Breast epithelium (tissue), 4 donors: ENCODE results near the gene CMSS1. TPM values are rescaled to one million over a fixed set of nuclear protein-coding genes. Genes with fewer than 3 reads are reported as not detected.

Experiments
- DNase-seq, 2 donors: peaks; one replicate each; pipeline ENCODE4 v3.0.0-alpha.2; 2019; ENCODE audit warnings: low spot score in 2 of 2
- H3K27ac ChIP-seq, 2 donors: fragments of 200-600 bp; sonication (generic) in 1 of 2; one replicate each; pipeline ENCODE4 v1.5.1; 2016 to 2019; ENCODE audit warnings: mild to moderate bottlenecking in 1 of 2
- H3K27me3 ChIP-seq, 2 donors: fragments of 200-600 bp; sonication (generic) in 1 of 2; one replicate each; pipeline versions ENCODE4 v1.5.1 to v1.6.0; 2017 to 2019; ENCODE audit warnings: control low read depth in 1 of 2, mild to moderate bottlenecking in 1 of 2
- H3K36me3 ChIP-seq: fragments of 200-600 bp; one replicate; pipeline ENCODE4 v1.5.1; 2019
- H3K4me1 ChIP-seq, 2 donors: fragments of 200-600 bp; sonication (generic); one replicate each; pipeline ENCODE4 v1.5.1; 2016 to 2019; ENCODE audit warnings: control low read depth in 1 of 2
- H3K4me3 ChIP-seq, 3 donors: fragments of 200-600 bp; sonication (generic); 1 replicate in 2 of 3; 2 replicates in 1 of 3; pipeline ENCODE4 v1.5.1; 2016 to 2019; ENCODE audit warnings: mild to moderate bottlenecking in 3 of 3, moderate library complexity in 2 of 3
- H3K9me3 ChIP-seq, 2 donors: fragments of 200-600 bp; sonication (generic) in 1 of 2; one replicate each; pipeline ENCODE4 v1.5.1; 2016 to 2019; ENCODE audit warnings: control low read depth in 1 of 2
- CTCF ChIP-seq, 3 donors: fragments of 450-650 bp; IDR thresholded peaks; one replicate each; pipeline ENCODE4 v1.5.1; 2016 to 2017; ENCODE audit warnings: antibody characterized with exemption in 3 of 3, mild to moderate bottlenecking in 3 of 3, moderate library complexity in 3 of 3
- POLR2A ChIP-seq: fragments of 450-650 bp; IDR thresholded peaks from one replicate; pipeline ENCODE4 v1.6.1; 2016; ENCODE audit warnings: antibody characterized with exemption, mild to moderate bottlenecking, moderate library complexity
- POLR2AphosphoS5 ChIP-seq, 3 donors: sonication (generic); formaldehyde crosslinking; IDR thresholded peaks; one replicate each; pipeline ENCODE4 v1.6.1; 2017; ENCODE audit warnings: antibody characterized with exemption in 3 of 3
- intact Hi-C: fragments of 100-400 bp; cut with DNase I; formaldehyde crosslinking; loops from one replicate; pipeline ENCODE4 v1.15.1; 2023; ENCODE audit warnings: low total_unique reads
- total RNA-seq, 3 donors: library from RNA; depleted of rRNA; stranded (reverse); fragments of >200 nt; gene quantifications; one replicate each; pipeline ENCODE4 v1.1.0, GENCODE V29; 2016

Gene CMSS1
- total RNA-seq, 3 donors from 2014 or later, result 15.5 to 35.4 (median 16.1) TPM

DNA sequence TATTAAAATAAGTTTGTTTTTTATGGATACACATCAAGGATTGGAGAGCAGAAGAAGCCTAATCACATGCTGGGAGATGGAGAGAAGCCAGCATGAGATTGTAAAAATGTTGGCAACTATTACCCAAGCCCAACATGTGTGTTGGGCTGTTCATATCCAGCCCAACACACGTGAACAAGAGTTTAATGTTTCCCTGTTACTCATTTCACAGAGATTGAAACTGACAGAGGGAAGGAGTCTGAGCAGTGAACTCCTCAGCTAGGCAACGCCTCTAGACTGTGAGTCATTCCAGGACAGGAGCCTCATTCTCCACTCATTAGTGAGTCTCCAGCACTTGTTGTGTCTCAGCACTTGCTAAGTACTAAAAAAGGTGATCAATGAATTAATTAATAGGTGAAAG lies 43.2 kb upstream of the CMSS1 start:
- Histone ChIP-seq H3K27me3 (no peaks in the 10 kb centered on the region), H3K27ac (no peak overlapping the region), H3K4me3 (no peak overlapping the region), H3K4me1 (no peaks in the 10 kb centered on the region), H3K36me3 (no peaks in the 10 kb centered on the region), H3K9me3 (no peaks in the 10 kb centered on the region)
- intact Hi-C loops, result no loop called here
- DNase-seq, result no peak
- TF ChIP-seq CTCF (IDR thresholded peaks at IDR 0.05) (no peak), POLR2A (no peak)

GRCh38 chr3:99776516-99777209 lies 41.0 kb upstream of the CMSS1 start:
- Histone ChIP-seq H3K4me1 (no peaks in the 10 kb centered on the region), H3K27me3 (no peaks in the 10 kb centered on the region), H3K27ac (no peak overlapping the region), H3K36me3 (no peaks in the 10 kb centered on the region), H3K9me3 (no peaks in the 10 kb centered on the region), H3K4me3 (no peak overlapping the region)
- no peak for DNase-seq
- TF ChIP-seq POLR2A (no peak), CTCF (IDR thresholded peaks at IDR 0.05) (no peak), POLR2AphosphoS5 (IDR thresholded peaks at IDR 0.05) (no peak)
- intact Hi-C loops, result no loop called here

DNA sequence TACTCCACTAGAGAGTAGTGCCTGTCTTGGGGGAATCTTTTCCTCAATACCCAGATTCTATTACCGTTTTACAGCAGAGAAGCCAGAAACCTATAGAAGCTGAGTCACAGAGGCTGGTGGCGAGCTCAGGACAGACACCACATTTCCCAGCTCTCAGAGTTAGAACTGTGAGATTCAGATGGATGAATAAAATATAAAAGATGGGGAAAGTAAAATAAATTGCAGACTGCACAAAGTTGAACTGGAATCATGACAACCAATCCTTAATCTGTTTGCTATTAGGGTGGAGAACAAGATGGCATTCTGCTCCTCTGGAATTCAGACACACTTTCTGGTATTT lies 40.5 kb upstream of the CMSS1 start:
- DNase-seq, result no peak
- Histone ChIP-seq H3K9me3 (no peaks in the 10 kb centered on the region), H3K4me1 (no peaks in the 10 kb centered on the region), H3K27ac (no peak overlapping the region), H3K27me3 (no peaks in the 10 kb centered on the region), H3K4me3 (no peak overlapping the region), H3K36me3 (no peaks in the 10 kb centered on the region)
- intact Hi-C loops, result no loop called here
- TF ChIP-seq POLR2AphosphoS5 (IDR thresholded peaks at IDR 0.05) (no peak), CTCF (IDR thresholded peaks at IDR 0.05) (no peak), POLR2A (no peak)

DNA sequence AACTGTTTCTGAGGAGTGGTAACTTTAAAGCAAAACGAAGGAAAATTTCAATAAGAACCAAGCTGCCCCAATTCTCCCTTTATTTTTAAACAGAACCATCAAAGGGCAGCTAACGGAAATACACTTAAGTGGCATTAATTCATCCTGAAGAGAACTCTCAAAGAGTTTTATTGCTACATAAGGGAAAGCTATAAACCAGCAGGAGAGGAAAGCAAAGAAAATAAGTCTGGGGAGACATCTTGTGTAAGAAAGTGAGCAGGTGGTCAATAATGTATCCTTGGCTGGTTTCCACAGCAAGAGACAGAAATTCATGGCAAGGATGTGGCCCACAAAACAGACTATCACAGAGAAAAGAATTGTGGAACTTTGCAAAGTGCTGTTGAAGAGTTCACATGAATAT lies 40.0 kb upstream of the CMSS1 start:
- Histone ChIP-seq H3K36me3 (no peaks in the 10 kb centered on the region), H3K27ac (no peak overlapping the region), H3K4me3 (no peak overlapping the region), H3K4me1 (no peaks in the 10 kb centered on the region), H3K9me3 (no peaks in the 10 kb centered on the region), H3K27me3 (no peaks in the 10 kb centered on the region)
- intact Hi-C loops, result no loop called here
- TF ChIP-seq CTCF (IDR thresholded peaks at IDR 0.05) (no peak), POLR2A (no peak), POLR2AphosphoS5 (IDR thresholded peaks at IDR 0.05) (no peak)
- DNase-seq, result no peak

DNA sequence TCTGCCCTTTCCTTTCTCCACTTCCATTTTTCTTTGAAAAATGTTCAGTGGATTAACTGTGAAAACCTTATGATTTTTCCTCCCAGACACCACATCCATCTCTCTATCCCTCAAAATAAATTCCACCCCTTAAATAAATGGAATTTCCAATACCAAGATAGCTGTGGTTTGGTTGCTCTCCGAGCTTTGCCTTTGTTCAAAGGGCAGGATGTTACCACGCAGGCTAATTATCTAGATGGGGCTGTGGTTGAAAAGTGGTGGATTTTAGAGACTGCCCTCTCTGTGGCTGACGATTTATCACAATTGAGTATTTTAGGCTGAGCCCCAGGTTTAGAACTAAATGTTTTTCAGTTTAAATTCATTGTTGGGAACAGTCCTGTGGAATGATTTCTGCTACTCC lies 36.9 kb upstream of the CMSS1 start:
- no peaks in the 10 kb centered on the region for H3K9me3 ChIP-seq
- no peak overlapping the region for H3K4me3 ChIP-seq
- TF ChIP-seq POLR2AphosphoS5 (IDR thresholded peaks at IDR 0.05), result no peak
- TF ChIP-seq POLR2A, result no peak
- TF ChIP-seq CTCF (IDR thresholded peaks at IDR 0.05), result no peak
- no peak for DNase-seq
- intact Hi-C loops, result no loop called here
- H3K27me3 ChIP-seq, result no peaks in the 10 kb centered on the region
- H3K27ac ChIP-seq, result no peak overlapping the region
- no peaks in the 10 kb centered on the region for H3K4me1 ChIP-seq
- no peaks in the 10 kb centered on the region for H3K36me3 ChIP-seq
